HepG2 (cell line): Measurements from ENCODE around the gene GNG13. TPM values are rescaled to one million over a fixed set of nuclear protein-coding genes. Genes with fewer than 3 reads are reported as not detected.

Experiments
- ATAC-seq: fragments of 200-7000 bp; cut with Tn5 transposase; 3 replicates; pipeline ENCODE4 v1.9.1; 2020; ENCODE audit warnings: mild to moderate bottlenecking, moderate library complexity
- BruUV-seq: library from RNA; stranded (reverse); fragments of 400-500 nt; replicated peaks from 2 replicates; lab custom pipeline; 2021; lab: Mats Ljungman, UMichigan
- CTCF ChIA-PET: fragments of 300-600 bp; formaldehyde crosslinking; extraction: SDS; loops from one replicate; lab custom pipeline; 2021; ENCODE audit warnings: low total read pairs, inconsistent platforms, low intra/inter-chr PET ratio; lab: Yijun Ruan, JAX
- POLR2A ChIA-PET: fragments of 350-600 bp; sonication (Branson Sonifier 250); formaldehyde crosslinking; loops from one replicate; lab custom pipeline; 2020; ENCODE audit warnings: antibody characterized with exemption, inconsistent platforms; lab: Yijun Ruan, JAX
- DNase-seq: peaks from one replicate; pipeline ENCODE4 v3.0.0-alpha.2; 2015; ENCODE audit warnings: low spot score
- FAIRE-seq: peaks from 3 replicates; lab custom pipeline; 2011; peaks lifted over from hg19 to GRCh38; lab: Jason Lieb, UNC
- H2AFZ ChIP-seq: one replicate; pipeline ENCODE4 v1.6.1; 2011; ENCODE audit warnings: low read length, inconsistent platforms
- H3K27ac ChIP-seq: fragments of 300-600 bp; 3 replicates; pipeline ENCODE4 v1.8.0; 2011; ENCODE audit warnings: mixed run types, mild to moderate bottlenecking, mixed read lengths, low read length, inconsistent platforms; ENCODE audit not compliant: insufficient read depth; ENCODE audit errors: extremely low read length
- H3K27me3 ChIP-seq, 2 experiments: fragments of 200-600 bp in 1 of 2; 2 replicates in 1 of 2; 3 replicates in 1 of 2; pipeline versions ENCODE4 v1.6.0 to v1.8.0; 2011; ENCODE audit warnings: low read length in 2 of 2, mild to moderate bottlenecking in 2 of 2, moderate library complexity in 2 of 2, inconsistent platforms in 1 of 2; ENCODE audit not compliant: insufficient read depth in 2 of 2, control insufficient read depth in 1 of 2
- H3K36me3 ChIP-seq, 2 experiments: fragments of 200-600 bp in 1 of 2; replicated peaks in 1 of 2; 2 replicates in 1 of 2; 3 replicates in 1 of 2; pipeline versions ENCODE4 v1.5.1 to v1.8.0; 2011; ENCODE audit warnings: low read length in 2 of 2, inconsistent platforms in 1 of 2; ENCODE audit not compliant: insufficient read depth in 2 of 2, control insufficient read depth in 1 of 2
- H3K4me1 ChIP-seq: 2 replicates; pipeline ENCODE4 v1.5.1; 2012; ENCODE audit warnings: low read length, inconsistent platforms; ENCODE audit not compliant: insufficient read depth
- H3K4me2 ChIP-seq: 2 replicates; pipeline ENCODE4 v1.6.0; 2011; ENCODE audit warnings: low read depth, low read length, inconsistent platforms
- H3K4me3 ChIP-seq, 3 experiments: fragments of 200-600 bp in 1 of 3; sonication (generic), shearing (Covaris generic) in 1 of 3; replicated peaks in 1 of 3; 2 replicates each; pipeline ENCODE4 v1.5.1; 2011 to 2016; ENCODE audit warnings: low read length in 3 of 3, inconsistent platforms in 2 of 3, low read depth in 2 of 3, mild to moderate bottlenecking in 2 of 3, control low read depth in 1 of 3, mixed read lengths in 1 of 3; ENCODE audit not compliant: insufficient read depth in 1 of 3
- H3K79me2 ChIP-seq: one replicate; pipeline ENCODE4 v1.6.1; 2011; ENCODE audit warnings: low read length, inconsistent platforms; ENCODE audit not compliant: insufficient read depth
- H3K9ac ChIP-seq: 2 replicates; pipeline ENCODE4 v1.6.0; 2011; ENCODE audit warnings: mild to moderate bottlenecking, low read depth, low read length, inconsistent platforms; ENCODE audit not compliant: insufficient read depth
- H3K9me3 ChIP-seq: 2 replicates; pipeline ENCODE4 v1.5.1; 2012; ENCODE audit warnings: mild to moderate bottlenecking, low read length
- H4K20me1 ChIP-seq: 2 replicates; pipeline ENCODE4 v1.6.0; 2011; ENCODE audit warnings: inconsistent platforms, mild to moderate bottlenecking, low read length, moderate library complexity; ENCODE audit not compliant: insufficient read depth
- CBFB ChIP-seq: sonication (generic); formaldehyde crosslinking; IDR thresholded peaks from 2 replicates; pipeline ENCODE4 v1.4.0; 2020; ENCODE audit warnings: missing genetic modification reagents
- CCDC6 ChIP-seq: sonication (generic); formaldehyde crosslinking; IDR thresholded peaks from 2 replicates; pipeline ENCODE4 v1.8.1; 2022; ENCODE audit warnings: mild to moderate bottlenecking, missing genetic modification reagents, moderate library complexity
- JUND ChIP-seq: sonication (generic); formaldehyde crosslinking; IDR thresholded peaks from 2 replicates; pipeline ENCODE4 v1.8.0; 2022; ENCODE audit warnings: mild to moderate bottlenecking, missing genetic modification reagents
- NR2F6 ChIP-seq, 2 experiments: IDR thresholded peaks; 2 replicates each; pipeline ENCODE4 v1.6.1; 2016; ENCODE audit warnings: antibody characterized with exemption in 1 of 2, mild to moderate bottlenecking in 1 of 2
- POLR2AphosphoS5 ChIP-seq: IDR thresholded peaks from 2 replicates; pipeline ENCODE4 v1.6.1; 2012; ENCODE audit warnings: low read depth, low read length
- SMC3 ChIP-seq: IDR thresholded peaks from 2 replicates; pipeline ENCODE4 v1.6.1; 2011; ENCODE audit warnings: low read length, improper control_type of control experiment
- ZNF75D ChIP-seq: sonication (generic); formaldehyde crosslinking; IDR thresholded peaks from 2 replicates; pipeline ENCODE4 v1.8.1; 2023; ENCODE audit warnings: missing genetic modification reagents, mild to moderate bottlenecking, borderline replicate concordance
- WGBS: methylation state at CpG from one replicate; pipeline ENCODE4 v1.1.6; 2017; ENCODE audit warnings: low lambda C conversion rate; 5-methylcytosine and 5-hydroxymethylcytosine counted together
- in situ Hi-C: cut with HindIII; loops from 2 replicates; pipeline ENCODE4 v1.10.0; 2017; ENCODE audit warnings: low pct_unique_long_range_greater_than_20kb; ENCODE audit not compliant: extremely low pct_ligation_motif_present
- intact Hi-C: fragments of 100-400 bp; cut with micrococcal nuclease; formaldehyde crosslinking; loops from one replicate; pipeline ENCODE4 v1.10.0; 2022; ENCODE audit not compliant: unreplicated experiment
- polyA plus RNA-seq, 8 experiments: library from polyadenylated mRNA; depleted of rRNA in 3 of 8; stranded (reverse) in 7 of 8; unstranded in 1 of 8; fragments of >200 nt; fragmentation: Illumina TruSeq in 4 of 8; extraction: Trizol in 4 of 8; gene quantifications; 2 replicates each; pipeline versions ENCODE4 v1.2.1 to v1.2.3, GENCODE V29; 2011 to 2016; ENCODE audit warnings: low read depth in 4 of 8, missing spikeins in 1 of 8, mixed read lengths in 1 of 8; ENCODE audit not compliant: insufficient read depth in 1 of 8
- total RNA-seq, 5 experiments: library from RNA; depleted of rRNA; stranded (reverse); fragments of >200 nt; fragmentation: Illumina TruSeq; extraction: Trizol; gene quantifications; 2 replicates each; pipeline ENCODE4 v1.2.3, GENCODE V29; 2016; ENCODE audit warnings: low read depth in 1 of 5
- TF ChIP-seq, protein P1 (sequence below): sonication (generic); formaldehyde crosslinking; conservative IDR thresholded peaks from 2 replicates; pipeline ENCODE4 v1.5.0; 2020; ENCODE audit warnings: missing genetic modification reagents
- TF ChIP-seq, protein P2 (sequence below): sonication (generic); formaldehyde crosslinking; IDR thresholded peaks from 2 replicates; pipeline ENCODE4 v1.4.0; 2020; ENCODE audit warnings: mild to moderate bottlenecking, missing genetic modification reagents

Gene GNG13
- total and polyA plus RNA-seq, 2 of the 13 experiments (the other 11 are each of a cell fraction or from before 2014, with no cell fraction given) = not detected

DNA sequence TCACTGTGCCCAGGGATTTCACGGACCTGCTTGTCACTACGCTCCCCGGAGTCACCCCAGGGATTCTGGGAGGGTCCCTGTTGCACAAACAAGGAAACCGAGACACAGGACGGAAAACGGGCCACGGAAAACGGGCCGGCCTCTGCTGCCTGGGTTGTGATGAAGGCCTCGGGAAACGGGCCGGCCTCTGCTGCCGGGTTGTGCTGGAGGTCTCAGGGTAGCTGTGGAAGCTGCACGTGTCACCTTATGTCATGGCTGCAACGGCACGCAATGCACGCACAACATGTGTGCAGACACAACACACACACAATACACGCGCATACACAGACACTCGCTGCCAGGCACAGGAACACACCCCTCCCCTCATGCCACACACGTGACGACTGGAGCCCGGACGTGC lies 27.0 kb upstream of the GNG13 start:
- Histone ChIP-seq H3K4me3 (no peak overlapping the region), H3K4me1 (no peaks in the 10 kb centered on the region), H3K27me3 (peaks cover 25 to 88% of the 10 kb centered on the region in 2 experiments)
- 12% methylated on average over 10 of the region's 24 CpGs for WGBS
- in situ Hi-C loops = no loop called here
- TF ChIP-seq, protein P1, sequence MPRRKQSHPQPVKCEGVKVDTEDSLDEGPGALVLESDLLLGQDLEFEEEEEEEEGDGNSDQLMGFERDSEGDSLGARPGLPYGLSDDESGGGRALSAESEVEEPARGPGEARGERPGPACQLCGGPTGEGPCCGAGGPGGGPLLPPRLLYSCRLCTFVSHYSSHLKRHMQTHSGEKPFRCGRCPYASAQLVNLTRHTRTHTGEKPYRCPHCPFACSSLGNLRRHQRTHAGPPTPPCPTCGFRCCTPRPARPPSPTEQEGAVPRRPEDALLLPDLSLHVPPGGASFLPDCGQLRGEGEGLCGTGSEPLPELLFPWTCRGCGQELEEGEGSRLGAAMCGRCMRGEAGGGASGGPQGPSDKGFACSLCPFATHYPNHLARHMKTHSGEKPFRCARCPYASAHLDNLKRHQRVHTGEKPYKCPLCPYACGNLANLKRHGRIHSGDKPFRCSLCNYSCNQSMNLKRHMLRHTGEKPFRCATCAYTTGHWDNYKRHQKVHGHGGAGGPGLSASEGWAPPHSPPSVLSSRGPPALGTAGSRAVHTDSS = no peak
- TF ChIP-seq ZNF75D (CRISPR knock-in tag) (no peak), POLR2AphosphoS5 (no peak), JUND (CRISPR knock-in tag) (no peak), CCDC6 (no peak), SMC3 (no peak), CBFB (no peak), NR2F6 (IDR thresholded peaks at IDR 0.05) (no peak), NR2F6 (CRISPR knock-in tag; IDR thresholded peaks at IDR 0.05) (no peak)
- TF ChIP-seq, protein P2, sequence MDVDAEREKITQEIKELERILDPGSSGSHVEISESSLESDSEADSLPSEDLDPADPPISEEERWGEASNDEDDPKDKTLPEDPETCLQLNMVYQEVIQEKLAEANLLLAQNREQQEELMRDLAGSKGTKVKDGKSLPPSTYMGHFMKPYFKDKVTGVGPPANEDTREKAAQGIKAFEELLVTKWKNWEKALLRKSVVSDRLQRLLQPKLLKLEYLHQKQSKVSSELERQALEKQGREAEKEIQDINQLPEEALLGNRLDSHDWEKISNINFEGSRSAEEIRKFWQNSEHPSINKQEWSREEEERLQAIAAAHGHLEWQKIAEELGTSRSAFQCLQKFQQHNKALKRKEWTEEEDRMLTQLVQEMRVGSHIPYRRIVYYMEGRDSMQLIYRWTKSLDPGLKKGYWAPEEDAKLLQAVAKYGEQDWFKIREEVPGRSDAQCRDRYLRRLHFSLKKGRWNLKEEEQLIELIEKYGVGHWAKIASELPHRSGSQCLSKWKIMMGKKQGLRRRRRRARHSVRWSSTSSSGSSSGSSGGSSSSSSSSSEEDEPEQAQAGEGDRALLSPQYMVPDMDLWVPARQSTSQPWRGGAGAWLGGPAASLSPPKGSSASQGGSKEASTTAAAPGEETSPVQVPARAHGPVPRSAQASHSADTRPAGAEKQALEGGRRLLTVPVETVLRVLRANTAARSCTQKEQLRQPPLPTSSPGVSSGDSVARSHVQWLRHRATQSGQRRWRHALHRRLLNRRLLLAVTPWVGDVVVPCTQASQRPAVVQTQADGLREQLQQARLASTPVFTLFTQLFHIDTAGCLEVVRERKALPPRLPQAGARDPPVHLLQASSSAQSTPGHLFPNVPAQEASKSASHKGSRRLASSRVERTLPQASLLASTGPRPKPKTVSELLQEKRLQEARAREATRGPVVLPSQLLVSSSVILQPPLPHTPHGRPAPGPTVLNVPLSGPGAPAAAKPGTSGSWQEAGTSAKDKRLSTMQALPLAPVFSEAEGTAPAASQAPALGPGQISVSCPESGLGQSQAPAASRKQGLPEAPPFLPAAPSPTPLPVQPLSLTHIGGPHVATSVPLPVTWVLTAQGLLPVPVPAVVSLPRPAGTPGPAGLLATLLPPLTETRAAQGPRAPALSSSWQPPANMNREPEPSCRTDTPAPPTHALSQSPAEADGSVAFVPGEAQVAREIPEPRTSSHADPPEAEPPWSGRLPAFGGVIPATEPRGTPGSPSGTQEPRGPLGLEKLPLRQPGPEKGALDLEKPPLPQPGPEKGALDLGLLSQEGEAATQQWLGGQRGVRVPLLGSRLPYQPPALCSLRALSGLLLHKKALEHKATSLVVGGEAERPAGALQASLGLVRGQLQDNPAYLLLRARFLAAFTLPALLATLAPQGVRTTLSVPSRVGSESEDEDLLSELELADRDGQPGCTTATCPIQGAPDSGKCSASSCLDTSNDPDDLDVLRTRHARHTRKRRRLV (CRISPR knock-in tag) = no peak
- TF ChIP-seq, all 625 proteins: peak for 0
- Histone ChIP-seq H3K4me2 (no peak overlapping the region), H2AFZ (no peak overlapping the region), H3K36me3 (no peaks in the 10 kb centered on the region), H3K79me2 (no peaks in the 10 kb centered on the region), H3K27ac (no peak overlapping the region), H3K9ac (no peak overlapping the region), H3K9me3 (no peaks in the 10 kb centered on the region), H4K20me1 (no peaks in the 10 kb centered on the region)
- FAIRE-seq (no peak), DNase-seq (no peak), ATAC-seq (no peak)
- intact Hi-C loops = no loop called here
- ChIA-PET CTCF (no interaction called here), POLR2A (no interaction called here)
- no TSS peak for BruUV-seq
